AG04450 (cell line): ENCODE data around the gene TOR1AIP1. TPM values are rescaled to one million over a fixed set of nuclear protein-coding genes. Genes with fewer than 3 reads are reported as not detected.

ENCODE experiments used
- CTCF ChIA-PET: fragments of 300-600, 350-600 bp; formaldehyde crosslinking; extraction: SDS; loops from one replicate; lab custom pipeline; 2022; ENCODE audit warnings: antibody characterized with exemption, inconsistent platforms; lab: Charles Lee
- POLR2A ChIA-PET: fragments of 350-600 bp; formaldehyde crosslinking; extraction: SDS; loops from one replicate; lab custom pipeline; 2021; ENCODE audit warnings: antibody characterized with exemption, inconsistent platforms; lab: Yijun Ruan, JAX
- DNase-seq: peaks from one replicate; pipeline ENCODE4 v3.0.0-alpha.2; 2011; ENCODE audit warnings: low read depth, low spot score
- H3K27ac ChIP-seq: one replicate; pipeline ENCODE4 v1.5.1; 2012; ENCODE audit warnings: low read depth, low read length, control low read depth
- H3K27me3 ChIP-seq: one replicate; pipeline ENCODE4 v1.6.0; 2012; ENCODE audit warnings: low read length; ENCODE audit not compliant: control insufficient read depth, insufficient read depth
- H3K4me3 ChIP-seq: 2 replicates; pipeline ENCODE4 v1.5.1; 2011; ENCODE audit warnings: mild to moderate bottlenecking, low read depth, low read length, control low read depth
- H3K9me3 ChIP-seq: 2 replicates; pipeline ENCODE4 v1.5.1; 2012; ENCODE audit warnings: low read length; ENCODE audit not compliant: control insufficient read depth, insufficient read depth
- CTCF ChIP-seq: IDR thresholded peaks from 2 replicates; pipeline ENCODE4 v1.5.1; 2011; ENCODE audit warnings: low read depth, low read length, control low read depth, inconsistent platforms
- polyA plus RNA-seq: library from polyadenylated mRNA; depleted of rRNA; stranded (reverse); fragments of >200 nt; gene quantifications from 2 replicates; pipeline ENCODE4 v1.2.3, GENCODE V29; 2011

The TOR1AIP1 gene
- polyA plus RNA-seq, 1 experiment: 44.9 TPM

GRCh38 chr1:179941454-179941853 lies 59.4 kb downstream of the TOR1AIP1 start:
- Histone ChIP-seq H3K27me3 (no peaks in the 10 kb centered on the region), H3K4me3 (no peak overlapping the region), H3K27ac (no peak overlapping the region), H3K9me3 (no peaks in the 10 kb centered on the region)
- no peak for TF ChIP-seq CTCF
- ChIA-PET CTCF (no interaction called here), POLR2A (no interaction called here)
- DNase-seq: no peak

- H3K27me3 ChIP-seq: no peaks in the 10 kb centered on the region
- DNase-seq: no peak
- H3K4me3 ChIP-seq: no peak overlapping the region
- H3K9me3 ChIP-seq: no peaks in the 10 kb centered on the region; the same call in 1 of the 2 replicates
- TF ChIP-seq CTCF: no peak
- POLR2A ChIA-PET: no interaction called here
- CTCF ChIA-PET: no interaction called here
- no peak overlapping the region for H3K27ac ChIP-seq
Observed at GRCh38 chr1:179950651-179951050, 68.6 kb downstream of the TOR1AIP1 start.

GRCh38 chr1:179951383-179952144 lies 69.5 kb downstream of the TOR1AIP1 start:
- TF ChIP-seq CTCF: no peak
- CTCF ChIA-PET: no interaction called here
- POLR2A ChIA-PET: no interaction called here

GRCh38 chr1:179952186-179952585 lies 70.1 kb downstream of the TOR1AIP1 start:
- DNase-seq: no peak
- ChIA-PET POLR2A (no interaction called here), CTCF (no interaction called here)
- Histone ChIP-seq H3K9me3 (no peaks in the 10 kb centered on the region; the same call in 1 of the 2 replicates), H3K27ac (no peak overlapping the region), H3K27me3 (no peaks in the 10 kb centered on the region), H3K4me3 (no peak overlapping the region)
- no peak for TF ChIP-seq CTCF

More at GRCh38 chr1:179951383-179952144, 69.5 kb downstream of the TOR1AIP1 start:
- H3K4me3 ChIP-seq: no peak overlapping the region
- no peak for DNase-seq
- H3K27ac ChIP-seq: no peak overlapping the region
- no peaks in the 10 kb centered on the region for H3K27me3 ChIP-seq
- no peaks in the 10 kb centered on the region; the same call in 1 of the 2 replicates for H3K9me3 ChIP-seq

GRCh38 chr1:179953974-179954492 lies 71.9 kb downstream of the TOR1AIP1 start:
- Histone ChIP-seq H3K27me3 (no peaks in the 10 kb centered on the region), H3K27ac (peak overlapping the region; percentile 74), H3K9me3 (no peaks in the 10 kb centered on the region; the same call in 1 of the 2 replicates), H3K4me3 (peak overlapping the region; percentile 93)
- ChIA-PET POLR2A (interaction anchor here (0.6 to 1.0 kb wide), 4 partner anchors 41 to 1069 kb away, joined by 3 to 6 read pairs (median 6); partner anchors contain the start of genes QSOX1 and TOR1AIP1), CTCF (no interaction called here)
- TF ChIP-seq CTCF: 0 out of 2 replicates have a peak, but pooled peaks have one; percentile 31
- peak; percentile 20 for DNase-seq
